Epithelial cell of proximal tubule (primary cell): ENCODE results near the gene EHD3. TPM values are rescaled to one million over a fixed set of nuclear protein-coding genes. Genes with fewer than 3 reads are reported as not detected.

ENCODE experiments used
- DNase-seq: peaks from one replicate; pipeline ENCODE4 v3.0.0-alpha.2; 2011; ENCODE audit warnings: low read depth
- H3K4me3 ChIP-seq: 2 replicates; pipeline ENCODE4 v1.5.1; 2011; ENCODE audit warnings: low read depth, mild to moderate bottlenecking, low read length
- total RNA-seq: library from RNA; depleted of rRNA; stranded (reverse); fragments of >200 nt; gene quantifications from 2 replicates; pipeline ENCODE4 v1.2.3, GENCODE V29; 2015
- TF ChIP-seq, protein P1 (sequence below): conservative IDR thresholded peaks from 2 replicates; pipeline ENCODE4 v1.5.1; 2012; ENCODE audit warnings: low read depth, mild to moderate bottlenecking, low read length

EHD3 gene
- total RNA-seq, 1 donor from 2014 or later: 4.6 TPM

DNA sequence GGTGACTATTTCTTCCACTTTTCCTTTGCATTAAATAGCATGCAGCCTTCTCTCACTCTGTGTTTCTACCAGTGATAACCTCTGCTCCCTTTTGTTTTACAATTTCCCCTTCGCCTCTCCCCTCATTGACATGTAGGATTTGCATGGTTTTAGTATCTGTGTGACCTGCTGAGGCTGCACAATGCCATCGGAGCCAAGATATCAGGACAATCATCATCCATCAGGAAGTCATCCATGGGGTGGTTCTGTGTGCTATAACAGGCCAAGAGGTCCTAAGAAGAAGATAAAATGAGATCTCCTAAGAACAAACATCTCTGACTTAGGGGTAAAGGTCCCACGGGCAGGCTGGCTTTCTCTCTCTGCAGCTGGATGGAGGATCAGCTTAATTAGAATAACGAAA lies 65.6 kb downstream of the EHD3 start:
- no peak overlapping the region for H3K4me3 ChIP-seq
- TF ChIP-seq, protein P1, sequence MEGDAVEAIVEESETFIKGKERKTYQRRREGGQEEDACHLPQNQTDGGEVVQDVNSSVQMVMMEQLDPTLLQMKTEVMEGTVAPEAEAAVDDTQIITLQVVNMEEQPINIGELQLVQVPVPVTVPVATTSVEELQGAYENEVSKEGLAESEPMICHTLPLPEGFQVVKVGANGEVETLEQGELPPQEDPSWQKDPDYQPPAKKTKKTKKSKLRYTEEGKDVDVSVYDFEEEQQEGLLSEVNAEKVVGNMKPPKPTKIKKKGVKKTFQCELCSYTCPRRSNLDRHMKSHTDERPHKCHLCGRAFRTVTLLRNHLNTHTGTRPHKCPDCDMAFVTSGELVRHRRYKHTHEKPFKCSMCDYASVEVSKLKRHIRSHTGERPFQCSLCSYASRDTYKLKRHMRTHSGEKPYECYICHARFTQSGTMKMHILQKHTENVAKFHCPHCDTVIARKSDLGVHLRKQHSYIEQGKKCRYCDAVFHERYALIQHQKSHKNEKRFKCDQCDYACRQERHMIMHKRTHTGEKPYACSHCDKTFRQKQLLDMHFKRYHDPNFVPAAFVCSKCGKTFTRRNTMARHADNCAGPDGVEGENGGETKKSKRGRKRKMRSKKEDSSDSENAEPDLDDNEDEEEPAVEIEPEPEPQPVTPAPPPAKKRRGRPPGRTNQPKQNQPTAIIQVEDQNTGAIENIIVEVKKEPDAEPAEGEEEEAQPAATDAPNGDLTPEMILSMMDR: no peak
- DNase-seq: no peak

DNA sequence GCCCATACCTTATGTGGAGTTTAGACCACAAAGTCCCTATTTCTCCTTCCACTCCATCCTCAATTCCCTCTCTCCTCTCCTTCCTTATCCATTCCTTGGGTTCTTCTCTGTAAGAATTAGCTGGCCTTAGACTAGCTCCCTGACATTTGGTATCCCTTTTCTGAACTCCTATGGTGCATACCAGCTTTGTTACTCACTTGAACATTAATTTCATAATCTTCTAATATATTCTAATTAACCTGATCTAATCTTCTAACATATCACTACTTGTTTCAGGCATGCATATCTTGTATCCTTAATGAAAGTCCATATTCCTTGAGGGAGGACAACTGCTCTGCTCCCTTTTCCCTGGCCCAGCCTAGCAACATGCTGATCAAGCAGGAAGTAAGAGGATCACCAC lies 66.4 kb downstream of the EHD3 start:
- H3K4me3 ChIP-seq: no peak overlapping the region
- DNase-seq: no peak
- TF ChIP-seq, protein P1: no peak

DNA sequence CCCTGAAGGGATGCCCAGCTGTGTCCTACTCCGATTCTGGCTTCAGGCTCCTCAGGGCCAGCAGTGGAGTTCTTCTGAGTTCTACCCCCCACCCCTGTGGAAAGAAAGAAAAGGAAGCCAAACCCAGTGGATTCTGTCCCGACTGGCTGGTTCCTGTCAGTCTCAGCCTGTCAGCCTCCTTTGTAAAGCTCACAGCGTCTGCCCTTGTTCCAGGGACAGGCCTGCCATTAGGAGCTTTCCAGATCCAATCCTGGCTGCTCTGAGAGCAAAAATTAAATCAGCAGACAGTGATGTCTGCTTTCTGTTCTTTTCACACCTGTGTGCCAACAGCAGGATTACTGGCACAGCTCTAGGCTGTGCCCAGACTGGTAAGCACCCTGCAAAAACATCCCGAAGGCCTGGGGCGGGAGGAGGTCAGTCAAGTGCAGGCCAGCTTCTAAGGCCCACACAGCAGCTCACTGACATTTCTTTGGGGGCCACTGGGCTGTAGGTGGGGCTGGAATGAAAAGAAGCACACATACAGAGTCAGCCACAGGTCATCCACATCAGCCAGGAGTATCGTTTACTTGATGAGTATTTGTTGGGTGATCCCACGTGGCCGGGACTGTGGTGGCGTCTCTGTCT lies 69.1 kb downstream of the EHD3 start:
- no peak overlapping the region for H3K4me3 ChIP-seq
- TF ChIP-seq, protein P1: no peak
- no peak for DNase-seq

DNA sequence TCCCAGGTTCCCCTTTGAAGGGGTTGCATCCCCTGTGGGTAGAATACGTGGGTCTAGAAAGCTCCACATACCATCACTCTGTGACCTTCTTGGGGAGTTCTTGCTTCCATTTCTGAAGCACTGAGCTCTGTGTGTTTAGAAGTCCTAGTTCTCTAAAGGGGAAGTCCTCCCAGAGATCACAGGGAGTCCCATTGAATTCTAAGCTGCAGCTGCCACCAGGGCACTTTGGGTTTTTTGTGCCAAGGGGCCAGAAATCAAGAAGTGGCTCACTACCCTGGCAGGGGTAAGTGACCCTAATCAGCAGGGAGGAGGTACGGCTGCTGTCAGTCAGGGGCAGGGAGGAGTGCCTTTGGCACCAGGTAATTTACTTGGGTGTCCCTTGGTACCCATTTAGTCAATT lies 70.9 kb downstream of the EHD3 start:
- no peak overlapping the region for H3K4me3 ChIP-seq
- no peak for DNase-seq
- TF ChIP-seq, protein P1: no peak

DNA sequence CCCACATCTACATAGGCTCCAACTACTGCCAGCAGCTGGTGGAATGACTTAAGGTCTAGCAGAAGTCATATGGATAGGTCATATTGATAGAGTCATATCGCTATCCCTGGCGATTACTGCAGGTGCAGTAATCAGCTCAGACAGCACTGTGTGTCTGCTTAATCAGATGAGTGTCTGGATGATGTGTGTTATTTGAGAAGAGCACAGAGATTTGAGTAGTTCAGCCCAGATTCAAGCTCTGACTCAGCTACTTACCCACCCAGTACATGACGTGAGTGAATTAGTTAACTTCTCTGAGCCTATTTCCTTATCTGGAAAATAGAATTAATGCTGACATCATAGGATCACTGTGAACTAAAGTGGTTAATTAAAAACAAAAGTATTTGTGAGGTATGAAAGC lies 78.9 kb downstream of the EHD3 start:
- DNase-seq: no peak
- H3K4me3 ChIP-seq: no peak overlapping the region
- TF ChIP-seq, protein P1: no peak

DNA sequence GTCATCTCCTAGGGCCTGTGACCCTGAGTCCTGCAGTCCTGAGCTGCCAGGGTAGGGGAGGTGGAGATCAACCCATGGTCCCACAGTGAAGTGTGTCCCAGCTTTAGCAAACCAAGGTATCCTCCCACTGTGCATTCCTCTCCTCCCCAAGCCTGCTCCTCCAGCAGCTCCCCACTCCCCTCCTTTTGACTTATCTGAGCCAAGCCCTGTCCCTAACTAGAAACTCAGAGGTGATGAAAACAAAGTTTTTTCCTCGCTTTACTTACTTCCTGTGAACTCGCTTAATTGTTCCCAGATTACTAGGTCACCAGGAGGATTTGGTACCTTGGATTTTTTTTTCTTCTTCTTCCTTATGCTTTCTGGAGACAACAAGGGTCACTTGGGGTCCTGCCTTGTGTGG lies 80.8 kb downstream of the EHD3 start:
- TF ChIP-seq, protein P1: no peak
- no peak overlapping the region for H3K4me3 ChIP-seq
- DNase-seq: no peak

DNA sequence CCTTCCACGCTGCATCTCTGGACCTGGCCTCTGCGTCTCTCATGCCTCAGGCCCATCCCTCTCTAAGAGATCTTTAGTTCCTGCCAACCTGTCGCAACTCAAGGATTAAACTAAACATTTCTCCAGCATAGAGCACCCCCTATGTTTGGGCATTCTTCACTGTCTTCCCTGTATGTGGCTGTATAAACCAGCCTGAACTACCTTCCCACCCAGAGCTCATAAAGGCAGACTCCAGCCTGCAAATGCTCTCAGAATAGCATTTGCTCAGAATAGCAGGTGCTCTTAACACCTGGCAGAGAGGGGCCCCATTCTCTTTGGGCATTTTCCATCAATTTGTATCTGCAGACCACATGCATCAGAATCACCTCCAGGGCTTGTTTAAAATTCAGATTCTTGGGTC lies 83.4 kb downstream of the EHD3 start:
- DNase-seq: no peak
- TF ChIP-seq, protein P1: no peak
- no peak overlapping the region for H3K4me3 ChIP-seq
